ENCODE data around the gene RAG2.

RAG2 gene
- 0 reads per million in 3 donors for total RNA-seq

DNA sequence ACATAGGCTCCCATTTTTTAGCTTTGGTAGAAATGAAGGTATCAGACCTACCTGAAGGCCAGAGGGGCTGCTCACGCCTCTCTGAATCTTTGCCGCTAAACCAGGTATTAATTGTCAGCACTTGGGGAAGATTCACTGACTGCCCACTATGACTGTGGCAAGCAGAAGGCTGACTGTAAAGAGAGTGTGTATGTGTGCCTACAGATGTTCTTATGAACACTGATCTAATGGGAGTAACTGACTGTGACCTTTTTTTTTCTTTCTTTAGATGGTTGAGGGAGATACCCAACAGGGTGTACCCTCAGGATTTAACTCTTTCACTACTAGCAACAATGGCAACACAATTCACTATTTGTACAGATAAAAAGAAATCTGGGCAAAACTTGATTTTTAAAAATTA, at the start of gene RAG2:
Gene RAG2, minus strand, starts transcription at position 186 of the 400 bp plus-strand sequence. CDS start 4,068 bp downstream, outside the sequence.
- H3K27me3 ChIP-seq (replicated peaks; ENCODE audit: control insufficient read depth, insufficient read depth, low read length, poor library complexity, severe bottlenecking): peaks cover 2% of the 10 kb centered on the region
- H3K4me1 ChIP-seq (ENCODE audit: control insufficient read depth, insufficient read depth, low read length, poor library complexity, severe bottlenecking): no peaks in the 10 kb centered on the region
- no peak within 1 kb of the TSS for H3K4me3 ChIP-seq (ENCODE audit: insufficient read depth, low read depth, low read length, poor library complexity, severe bottlenecking)
- no peak for DNase-seq
- H3K36me3 ChIP-seq (ENCODE audit: control insufficient read depth, insufficient read depth, low read length): no peaks in the 10 kb centered on the region
- no peak within 1 kb of the TSS for H3K27ac ChIP-seq (ENCODE audit: insufficient read depth, low read length, poor library complexity, severe bottlenecking)
- H3K9me3 ChIP-seq (ENCODE audit: control insufficient read depth, low read length): no peaks in the 10 kb centered on the region

DNA sequence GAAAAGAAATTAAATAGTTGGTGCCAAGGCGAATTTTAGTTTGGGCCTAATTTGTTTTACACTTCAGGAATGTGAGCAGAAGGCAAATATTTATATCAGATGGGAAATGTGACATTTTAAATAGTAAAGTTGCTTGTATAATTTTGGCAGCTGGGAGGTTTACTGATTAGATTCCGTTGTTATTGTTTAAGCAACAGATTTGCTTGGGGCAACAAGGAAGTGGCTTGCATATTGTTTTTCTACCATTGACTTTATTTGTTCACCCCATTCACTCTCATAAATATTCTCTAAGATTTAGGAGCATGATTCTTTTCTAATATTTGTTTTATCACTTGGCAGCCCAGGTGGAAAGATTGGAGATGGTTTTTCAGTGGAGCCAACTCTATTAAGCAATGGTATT, 40.5 kb upstream of the RAG2 start:
- Histone ChIP-seq H3K4me3 (ENCODE audit: insufficient read depth, low read depth, low read length, poor library complexity, severe bottlenecking) (no peak overlapping the region), H3K27me3 (replicated peaks; ENCODE audit: control insufficient read depth, insufficient read depth, low read length, poor library complexity, severe bottlenecking) (no peaks in the 10 kb centered on the region), H3K4me1 (ENCODE audit: control insufficient read depth, insufficient read depth, low read length, poor library complexity, severe bottlenecking) (no peaks in the 10 kb centered on the region), H3K9me3 (ENCODE audit: control insufficient read depth, low read length) (no peaks in the 10 kb centered on the region), H3K36me3 (ENCODE audit: control insufficient read depth, insufficient read depth, low read length) (no peaks in the 10 kb centered on the region), H3K27ac (ENCODE audit: insufficient read depth, low read length, poor library complexity, severe bottlenecking) (no peak overlapping the region)
- no peak for DNase-seq

DNA sequence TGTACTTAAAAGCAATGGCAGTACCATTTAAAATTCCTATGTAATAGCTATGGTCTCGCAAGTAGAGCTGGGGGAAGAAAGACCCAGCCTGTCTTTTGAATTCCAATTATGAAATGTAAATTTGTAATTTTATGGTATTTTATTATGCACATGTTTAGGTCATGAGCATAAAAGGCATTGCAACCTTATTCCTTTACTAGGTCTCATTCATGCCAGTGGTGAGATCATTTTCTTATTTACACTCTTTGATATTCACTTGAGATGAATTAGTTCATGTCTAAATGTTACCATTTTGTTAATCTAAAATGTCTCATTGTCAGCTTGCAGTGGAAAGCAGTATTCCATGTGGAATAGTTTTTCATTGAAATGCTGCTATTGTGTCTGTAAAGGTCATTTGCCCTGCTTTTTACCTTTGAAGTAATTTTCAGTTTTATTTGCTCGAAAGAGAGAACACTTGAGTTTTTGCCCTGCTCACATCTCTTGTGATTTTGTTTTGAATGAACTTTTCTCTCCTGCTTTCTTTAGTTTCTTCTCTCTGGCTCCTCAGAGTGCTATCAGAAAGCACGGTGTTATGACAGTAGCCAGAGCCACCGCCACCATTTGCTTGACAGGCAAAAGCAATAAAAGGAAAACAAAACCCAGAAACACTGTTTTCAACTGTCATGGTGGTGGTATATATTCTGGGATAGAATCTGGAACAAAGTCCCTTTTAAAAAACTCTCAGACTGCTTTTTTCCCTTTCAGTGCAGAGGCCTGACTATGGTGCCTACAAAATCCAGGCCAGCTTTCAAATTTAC, 37.2 kb upstream of the RAG2 start:
- Histone ChIP-seq H3K4me1 (ENCODE audit: control insufficient read depth, insufficient read depth, low read length, poor library complexity, severe bottlenecking) (no peaks in the 10 kb centered on the region), H3K27me3 (replicated peaks; ENCODE audit: control insufficient read depth, insufficient read depth, low read length, poor library complexity, severe bottlenecking) (no peaks in the 10 kb centered on the region), H3K36me3 (ENCODE audit: control insufficient read depth, insufficient read depth, low read length) (no peaks in the 10 kb centered on the region), H3K9me3 (ENCODE audit: control insufficient read depth, low read length) (no peaks in the 10 kb centered on the region), H3K27ac (ENCODE audit: insufficient read depth, low read length, poor library complexity, severe bottlenecking) (no peak overlapping the region), H3K4me3 (ENCODE audit: insufficient read depth, low read depth, low read length, poor library complexity, severe bottlenecking) (no peak overlapping the region)
- DNase-seq: no peak

GRCh38 chr11:36631774-36632173, 33.7 kb upstream of the RAG2 start:
- no peak for DNase-seq
- no peaks in the 10 kb centered on the region for H3K9me3 ChIP-seq (ENCODE audit: control insufficient read depth, low read length)
- H3K27me3 ChIP-seq (replicated peaks; ENCODE audit: control insufficient read depth, insufficient read depth, low read length, poor library complexity, severe bottlenecking): no peaks in the 10 kb centered on the region
- no peak overlapping the region for H3K4me3 ChIP-seq (ENCODE audit: insufficient read depth, low read depth, low read length, poor library complexity, severe bottlenecking)
- H3K36me3 ChIP-seq (ENCODE audit: control insufficient read depth, insufficient read depth, low read length): no peaks in the 10 kb centered on the region
- no peak overlapping the region for H3K27ac ChIP-seq (ENCODE audit: insufficient read depth, low read length, poor library complexity, severe bottlenecking)
- H3K4me1 ChIP-seq (ENCODE audit: control insufficient read depth, insufficient read depth, low read length, poor library complexity, severe bottlenecking): no peaks in the 10 kb centered on the region

DNA sequence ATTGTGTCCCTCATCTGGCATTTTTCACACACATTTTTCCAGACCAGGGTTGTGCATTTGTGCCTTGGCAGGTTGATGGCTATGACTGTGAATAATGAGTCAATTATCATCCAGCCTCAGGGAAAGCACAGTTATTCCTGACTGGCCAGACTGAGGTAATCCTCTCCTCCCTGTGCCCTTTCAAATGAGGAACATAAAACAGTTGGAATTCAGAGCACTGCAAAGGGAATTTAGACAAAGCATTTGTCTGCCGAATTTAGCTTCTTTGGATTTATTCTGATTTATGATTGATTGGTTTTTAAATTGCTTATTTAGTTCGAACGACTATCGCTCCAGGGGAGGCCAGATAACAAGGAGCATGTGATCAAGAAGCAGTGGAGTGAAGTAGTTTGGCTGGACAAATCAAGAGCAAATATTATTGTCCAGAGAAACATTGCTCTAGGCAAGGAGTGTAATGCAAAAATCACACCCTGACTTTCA, 30.8 kb upstream of the RAG2 start:
- no peak overlapping the region for H3K27ac ChIP-seq (ENCODE audit: insufficient read depth, low read length, poor library complexity, severe bottlenecking)
- H3K4me3 ChIP-seq (ENCODE audit: insufficient read depth, low read depth, low read length, poor library complexity, severe bottlenecking): no peak overlapping the region
- no peaks in the 10 kb centered on the region for H3K27me3 ChIP-seq (replicated peaks; ENCODE audit: control insufficient read depth, insufficient read depth, low read length, poor library complexity, severe bottlenecking)
- no peak for DNase-seq
- H3K4me1 ChIP-seq (ENCODE audit: control insufficient read depth, insufficient read depth, low read length, poor library complexity, severe bottlenecking): no peaks in the 10 kb centered on the region
- H3K36me3 ChIP-seq (ENCODE audit: control insufficient read depth, insufficient read depth, low read length): no peaks in the 10 kb centered on the region
- no peaks in the 10 kb centered on the region for H3K9me3 ChIP-seq (ENCODE audit: control insufficient read depth, low read length)

GRCh38 chr11:36628141-36628540, 30.1 kb upstream of the RAG2 start:
- Histone ChIP-seq H3K36me3 (ENCODE audit: control insufficient read depth, insufficient read depth, low read length) (no peaks in the 10 kb centered on the region), H3K27me3 (replicated peaks; ENCODE audit: control insufficient read depth, insufficient read depth, low read length, poor library complexity, severe bottlenecking) (no peaks in the 10 kb centered on the region), H3K9me3 (ENCODE audit: control insufficient read depth, low read length) (no peaks in the 10 kb centered on the region), H3K4me3 (ENCODE audit: insufficient read depth, low read depth, low read length, poor library complexity, severe bottlenecking) (no peak overlapping the region), H3K4me1 (ENCODE audit: control insufficient read depth, insufficient read depth, low read length, poor library complexity, severe bottlenecking) (no peaks in the 10 kb centered on the region), H3K27ac (ENCODE audit: insufficient read depth, low read length, poor library complexity, severe bottlenecking) (no peak overlapping the region)
- DNase-seq: no peak

DNA sequence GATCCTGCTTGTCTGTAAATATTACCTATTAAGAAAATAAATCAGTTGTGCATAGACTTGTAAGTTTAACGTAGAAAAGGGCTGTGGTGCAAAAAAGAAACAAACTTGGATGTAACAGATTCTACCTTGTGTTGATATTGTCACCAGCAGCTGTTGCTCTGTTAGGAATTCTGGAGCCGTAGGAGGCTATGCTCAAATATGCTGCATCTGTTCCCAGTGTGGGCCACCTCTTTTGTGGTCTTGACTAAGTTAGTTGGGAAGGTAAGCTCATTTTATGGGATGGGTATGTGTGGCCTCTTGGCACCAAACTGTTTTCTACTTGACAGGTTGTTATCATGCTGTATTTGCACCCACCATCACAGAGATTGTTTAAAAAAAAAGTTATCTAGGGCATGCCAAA, 29.4 kb upstream of the RAG2 start:
- no peaks in the 10 kb centered on the region for H3K36me3 ChIP-seq (ENCODE audit: control insufficient read depth, insufficient read depth, low read length)
- no peaks in the 10 kb centered on the region for H3K27me3 ChIP-seq (replicated peaks; ENCODE audit: control insufficient read depth, insufficient read depth, low read length, poor library complexity, severe bottlenecking)
- no peaks in the 10 kb centered on the region for H3K4me1 ChIP-seq (ENCODE audit: control insufficient read depth, insufficient read depth, low read length, poor library complexity, severe bottlenecking)
- H3K27ac ChIP-seq (ENCODE audit: insufficient read depth, low read length, poor library complexity, severe bottlenecking): no peak overlapping the region
- no peak overlapping the region for H3K4me3 ChIP-seq (ENCODE audit: insufficient read depth, low read depth, low read length, poor library complexity, severe bottlenecking)
- no peaks in the 10 kb centered on the region for H3K9me3 ChIP-seq (ENCODE audit: control insufficient read depth, low read length)
- no peak for DNase-seq

DNA sequence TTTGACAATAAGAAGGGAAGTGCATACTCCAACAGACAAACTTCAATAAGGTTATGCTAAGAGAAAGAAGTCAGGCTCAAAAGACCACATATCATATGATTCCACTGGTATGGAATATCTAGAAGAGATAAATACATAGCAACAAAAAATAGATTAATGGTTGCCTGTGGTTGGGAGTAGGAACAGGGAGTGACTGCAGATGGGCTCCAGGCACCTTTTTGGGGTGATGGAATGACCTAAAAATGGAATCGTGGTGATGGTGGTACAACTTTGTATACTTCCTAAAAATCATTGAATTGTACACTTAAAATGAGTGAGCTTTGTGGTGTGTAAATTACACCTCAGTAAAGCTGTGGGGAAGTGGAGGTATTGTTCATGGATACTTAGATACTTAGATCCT, 29.0 kb upstream of the RAG2 start:
- no peak for DNase-seq
- no peaks in the 10 kb centered on the region for H3K27me3 ChIP-seq (replicated peaks; ENCODE audit: control insufficient read depth, insufficient read depth, low read length, poor library complexity, severe bottlenecking)
- H3K9me3 ChIP-seq (ENCODE audit: control insufficient read depth, low read length): no peaks in the 10 kb centered on the region
- no peaks in the 10 kb centered on the region for H3K4me1 ChIP-seq (ENCODE audit: control insufficient read depth, insufficient read depth, low read length, poor library complexity, severe bottlenecking)
- H3K36me3 ChIP-seq (ENCODE audit: control insufficient read depth, insufficient read depth, low read length): no peaks in the 10 kb centered on the region
- no peak overlapping the region for H3K4me3 ChIP-seq (ENCODE audit: insufficient read depth, low read depth, low read length, poor library complexity, severe bottlenecking)
- H3K27ac ChIP-seq (ENCODE audit: insufficient read depth, low read length, poor library complexity, severe bottlenecking): no peak overlapping the region

DNA sequence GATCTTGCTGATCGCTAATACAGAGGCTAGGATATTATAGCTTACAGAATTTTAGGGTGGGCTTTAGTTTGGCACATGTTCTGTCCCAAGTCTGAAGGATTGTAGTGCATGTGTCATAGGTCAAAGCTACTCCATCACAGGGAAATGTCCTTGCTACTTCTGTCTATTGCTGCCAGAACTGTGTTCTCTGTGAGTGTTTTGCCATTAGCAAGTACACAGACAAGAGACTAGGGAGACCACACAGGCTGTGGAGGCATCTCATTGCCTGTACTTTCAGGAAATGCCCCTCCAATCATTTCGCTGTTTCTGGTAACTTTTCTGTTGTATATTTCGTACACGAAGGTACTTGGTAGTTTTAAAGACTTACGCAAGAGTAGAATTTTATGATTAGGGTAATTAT, 25.5 kb upstream of the RAG2 start:
- Histone ChIP-seq H3K36me3 (ENCODE audit: control insufficient read depth, insufficient read depth, low read length) (no peaks in the 10 kb centered on the region), H3K4me3 (ENCODE audit: insufficient read depth, low read depth, low read length, poor library complexity, severe bottlenecking) (no peak overlapping the region), H3K4me1 (ENCODE audit: control insufficient read depth, insufficient read depth, low read length, poor library complexity, severe bottlenecking) (no peaks in the 10 kb centered on the region), H3K27ac (ENCODE audit: insufficient read depth, low read length, poor library complexity, severe bottlenecking) (no peak overlapping the region), H3K9me3 (ENCODE audit: control insufficient read depth, low read length) (no peaks in the 10 kb centered on the region), H3K27me3 (replicated peaks; ENCODE audit: control insufficient read depth, insufficient read depth, low read length, poor library complexity, severe bottlenecking) (no peaks in the 10 kb centered on the region)
- no peak for DNase-seq

- Histone ChIP-seq H3K9me3 (ENCODE audit: control insufficient read depth, low read length) (no peaks in the 10 kb centered on the region), H3K4me1 (ENCODE audit: control insufficient read depth, insufficient read depth, low read length, poor library complexity, severe bottlenecking) (no peaks in the 10 kb centered on the region), H3K27ac (ENCODE audit: insufficient read depth, low read length, poor library complexity, severe bottlenecking) (no peak overlapping the region), H3K27me3 (replicated peaks; ENCODE audit: control insufficient read depth, insufficient read depth, low read length, poor library complexity, severe bottlenecking) (no peaks in the 10 kb centered on the region), H3K36me3 (ENCODE audit: control insufficient read depth, insufficient read depth, low read length) (no peaks in the 10 kb centered on the region), H3K4me3 (ENCODE audit: insufficient read depth, low read depth, low read length, poor library complexity, severe bottlenecking) (no peak overlapping the region)
- no peak for DNase-seq
Observed at GRCh38 chr11:36622431-36623136, 24.5 kb upstream of the RAG2 start.
